ENCODE measurements around the gene BTN2A1. TPM values are rescaled to one million over a fixed set of nuclear protein-coding genes. Genes with fewer than 3 reads are reported as not detected.
"Not testable (repeated sequence)": the region's sequence is repeated elsewhere in the genome, so short reads cannot be mapped to it uniquely, and the experiment has no call there.

BTN2A1 gene
- total RNA-seq, 2 donors from 2014 or later, result 17.8 to 27.8 TPM

DNA sequence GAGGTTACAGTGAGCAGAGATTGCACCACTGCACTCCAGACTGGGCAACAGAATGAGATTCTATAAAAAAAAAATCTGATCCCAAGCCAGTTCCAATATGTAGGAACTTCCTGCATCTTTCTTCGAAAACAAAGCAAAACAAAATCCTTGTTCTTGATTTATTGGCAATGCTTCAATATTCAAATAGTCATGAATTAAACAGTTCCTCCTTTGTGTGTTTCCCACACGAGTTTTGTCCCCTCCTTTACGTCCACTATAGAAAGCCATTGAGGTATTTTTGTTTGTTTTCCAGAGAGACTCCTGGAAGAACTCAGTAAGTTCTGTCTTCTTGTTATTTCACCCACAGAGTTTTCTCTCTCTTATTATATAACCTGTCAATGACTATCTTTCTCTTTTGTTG is 49.9 kb downstream of the BTN2A1 start:
- Histone ChIP-seq H3K4me1 (no peaks in the 10 kb centered on the region), H3K9me3 (no peaks in the 10 kb centered on the region), H3K4me3 (no peak overlapping the region), H3K36me3 (no peaks in the 10 kb centered on the region), H3K9ac (ENCODE audit: low read depth in 2 of 2, low read length in 2 of 2) (no peak overlapping the region), H3K27me3 (peaks cover 5% of the 10 kb centered on the region), H3K27ac (no peak overlapping the region)
- TF ChIP-seq CTCF (IDR thresholded peaks at IDR 0.05), result no peak
- intact Hi-C loops (cut with DNase I), result no loop called here
- no peak for DNase-seq

GRCh38 chr6:26511033-26511432 is 53.3 kb downstream of the BTN2A1 start:
- H3K4me3 ChIP-seq; intact Hi-C loops (cut with DNase I); DNase-seq; H3K36me3 ChIP-seq; H3K27ac ChIP-seq; H3K9ac ChIP-seq (ENCODE audit: low read depth in 2 of 2, low read length in 2 of 2); H3K4me1 ChIP-seq; H3K27me3 ChIP-seq; H3K9me3 ChIP-seq: not testable (repeated sequence)

- H3K9me3 ChIP-seq, result no peaks in the 10 kb centered on the region
- H3K4me1 ChIP-seq, result no peaks in the 10 kb centered on the region
- H3K27me3 ChIP-seq, result no peaks in the 10 kb centered on the region
- no peak overlapping the region for H3K27ac ChIP-seq
- no peak overlapping the region for H3K4me3 ChIP-seq
- intact Hi-C loops (cut with DNase I), result no loop called here
- DNase-seq, result no peak
- no peak for TF ChIP-seq CTCF (IDR thresholded peaks at IDR 0.05)
- no peak overlapping the region for H3K9ac ChIP-seq (ENCODE audit: low read depth in 2 of 2, low read length in 2 of 2)
- no peaks in the 10 kb centered on the region for H3K36me3 ChIP-seq
Measured at GRCh38 chr6:26514984-26515383, 57.2 kb downstream of the BTN2A1 start.

DNA sequence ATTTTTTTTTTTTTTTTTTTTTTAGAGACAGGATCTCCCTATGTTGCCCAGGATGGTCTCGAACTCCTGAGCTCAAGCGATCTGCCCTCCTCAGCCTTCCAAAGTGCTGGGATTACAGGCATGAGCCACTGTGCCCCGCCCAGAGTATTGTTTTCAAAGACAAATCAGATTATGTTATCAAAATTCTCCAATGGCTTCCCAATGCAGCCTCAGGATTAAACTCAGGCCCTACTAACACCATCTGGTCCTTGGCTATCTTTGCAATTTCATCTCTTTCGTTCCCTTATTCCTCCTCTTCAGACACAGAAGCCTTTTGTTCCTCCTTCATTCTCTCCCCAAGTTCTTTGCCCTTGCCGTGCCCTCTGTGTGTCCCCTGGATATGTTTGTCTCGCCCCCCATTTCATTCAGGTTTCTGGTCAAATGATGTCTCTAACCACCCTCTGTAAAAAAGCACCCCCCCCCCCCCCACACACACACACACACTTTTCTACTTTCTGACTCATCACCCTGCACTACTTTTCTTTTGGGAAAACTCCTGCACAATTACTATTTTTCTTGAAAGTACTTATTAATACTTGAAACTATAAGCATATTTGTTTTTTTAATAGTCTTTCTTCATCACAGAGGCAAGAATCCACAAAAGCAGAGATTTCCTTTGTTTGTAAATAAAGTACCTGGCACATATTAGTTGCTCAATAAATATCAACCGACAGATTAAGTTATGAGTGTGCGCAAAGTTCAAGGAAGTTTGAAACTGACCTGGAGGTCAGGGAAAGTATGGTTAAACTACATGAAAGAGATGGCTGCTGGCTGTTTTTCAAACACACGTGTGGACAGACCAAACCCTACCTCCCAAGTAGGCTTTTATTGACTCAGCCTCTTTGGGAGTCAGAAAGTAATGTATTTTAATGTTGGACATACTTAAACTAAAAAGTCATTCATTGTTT is 59.0 kb downstream of the BTN2A1 start:
- DNase-seq, result no peak
- Histone ChIP-seq H3K27ac (no peak overlapping the region), H3K4me1 (no peaks in the 10 kb centered on the region), H3K9me3 (no peaks in the 10 kb centered on the region), H3K4me3 (no peak overlapping the region), H3K27me3 (no peaks in the 10 kb centered on the region), H3K9ac (ENCODE audit: low read depth in 2 of 2, low read length in 2 of 2) (no peak overlapping the region), H3K36me3 (no peaks in the 10 kb centered on the region)
- intact Hi-C loops (cut with DNase I), result no loop called here
- TF ChIP-seq CTCF (IDR thresholded peaks at IDR 0.05), result no peak

Other genes with a start within 250 kb of the BTN2A1 start
- 10 to 100 TPM; 41.7 to 53.3 TPM for gene BTN3A2, start 92.8 kb upstream of the BTN2A1 start, total RNA-seq
- 1 to 10 TPM; 4.1 to 8.7 TPM for gene BTN2A2, start 74.8 kb upstream of the BTN2A1 start, total RNA-seq
- 10 to 100 TPM; 24.1 to 29.4 TPM for gene BTN3A1, start 55.7 kb upstream of the BTN2A1 start, total RNA-seq
- gene BTN3A3, start 17.5 kb upstream of the BTN2A1 start, total RNA-seq, result 10 to 100 TPM; 14.9 to 20.9 TPM
- not detected for gene BTN1A1, start 42.3 kb downstream of the BTN2A1 start, total RNA-seq
- 10 to 100 TPM; 40.6 to 56.0 TPM for gene HMGN4, start 80.4 kb downstream of the BTN2A1 start, total RNA-seq
- gene ABT1, start 139.0 kb downstream of the BTN2A1 start, total RNA-seq, result 10 to 100 TPM; 15.9 to 17.9 TPM
- 10 to 100 TPM; 17.2 to 24.0 TPM for gene ZNF322, start 201.8 kb downstream of the BTN2A1 start, total RNA-seq